GM12891 (cell line): ENCODE results near the gene STK16.

Source experiments
- POLR2A ChIP-seq: IDR thresholded peaks from 2 replicates; pipeline ENCODE4 v1.6.1; 2011; ENCODE audit warnings: low read depth, low read length, control low read depth
- POLR2AphosphoS5 ChIP-seq: IDR thresholded peaks from 2 replicates; pipeline ENCODE4 v1.6.1; 2011; ENCODE audit warnings: low read depth, low read length, control low read depth

DNA sequence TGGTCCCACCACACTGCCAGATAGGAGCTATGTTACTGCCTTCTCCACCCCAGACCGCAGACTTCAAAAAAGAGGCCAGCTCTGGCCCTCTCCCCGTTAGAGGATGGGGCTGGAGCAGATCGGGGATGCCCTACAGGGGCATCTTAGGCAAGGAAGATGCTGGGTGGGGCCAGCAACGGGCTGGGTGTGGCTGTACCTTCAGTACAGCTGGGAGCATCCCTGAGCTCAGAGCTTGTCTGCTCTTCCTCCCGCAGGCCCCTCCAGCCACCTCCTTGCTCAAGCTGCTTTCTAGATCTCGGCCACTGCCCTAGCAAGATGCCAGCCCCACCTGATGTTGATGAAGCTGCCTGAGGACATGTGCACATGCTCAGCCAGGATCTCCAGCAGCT, 54.1 kb downstream of the STK16 start:
- TF ChIP-seq POLR2A (no peak), POLR2AphosphoS5 (no peak)
